ENCODE data around the gene RGPD3.

- TF ChIP-seq CTCF (IDR thresholded peaks at IDR 0.05) (no peak), POLR2A (IDR thresholded peaks at IDR 0.05) (no peak)
These were observed 126.5 kb downstream of the RGPD3 start for GRCh38 chr2:106341666-106342065.

Measured in body of pancreas (tissue), 4 donors.